CD4-positive, alpha-beta T cell treated with Interleukin-1 beta for 1 hour (primary cell): Measurements from ENCODE around the gene SH3RF3.
"Not testable (repeated sequence)": the region's sequence is repeated elsewhere in the genome, so short reads cannot be mapped to it uniquely, and the experiment has no call there.

ENCODE experiments used
- DNase-seq, 2 donors: peaks; one replicate each; pipeline ENCODE4 v3.0.0-alpha.2; 2020 to 2022

Gene SH3RF3

DNA sequence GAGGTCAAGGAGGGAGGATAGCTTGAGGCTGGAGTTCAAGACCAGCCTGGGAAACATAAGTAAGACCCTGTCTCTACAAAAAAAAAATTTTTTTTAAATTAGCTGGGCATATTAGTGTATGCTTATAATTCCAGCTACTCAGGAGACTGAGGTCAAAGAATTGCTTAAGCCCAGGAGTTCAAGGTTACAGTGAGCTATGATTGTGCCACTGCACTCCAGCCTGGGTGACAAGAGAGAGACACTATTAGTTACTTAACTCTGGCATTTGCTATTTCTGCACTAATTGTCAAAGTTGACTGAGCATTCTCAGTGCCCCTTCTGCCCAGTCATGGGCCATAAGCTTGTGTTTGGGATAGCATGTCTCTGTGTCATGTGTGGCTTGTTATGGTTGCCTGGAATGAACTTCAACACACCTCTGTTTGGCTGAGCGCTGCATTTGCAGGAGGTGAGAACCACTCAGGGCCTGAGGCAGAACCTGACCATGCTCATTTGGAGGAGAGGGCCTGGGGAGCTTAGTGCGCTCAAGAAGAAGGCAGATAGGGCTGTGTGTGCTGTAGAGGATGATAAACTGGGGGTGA lies 77.7 kb downstream of the SH3RF3 start:
- DNase-seq: no peak

DNA sequence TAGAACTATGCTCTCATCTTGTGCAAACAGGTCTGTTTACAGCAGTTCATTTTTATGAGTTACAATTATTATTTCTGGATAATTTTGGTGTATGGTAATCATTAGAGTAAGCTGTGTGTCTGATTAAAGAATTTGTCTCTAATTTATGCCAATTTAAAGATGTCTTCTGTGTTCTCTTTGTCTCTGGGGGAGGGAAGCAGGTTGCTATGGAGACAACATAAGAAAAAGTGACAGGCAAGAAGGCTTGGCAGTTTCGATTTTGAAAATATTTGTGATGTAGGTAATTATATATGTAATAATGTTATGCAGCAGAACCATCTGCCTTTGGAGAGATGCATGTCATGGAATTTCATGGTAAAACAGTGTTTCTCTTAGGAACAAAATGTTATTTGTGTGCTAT lies 78.2 kb downstream of the SH3RF3 start:
- DNase-seq: no peak

- DNase-seq: no peak
Measured at GRCh38 chr2:109208071-109208950, 79.3 kb downstream of the SH3RF3 start.

- DNase-seq: no peak
Measured at GRCh38 chr2:109208951-109209335, 79.9 kb downstream of the SH3RF3 start.

DNA sequence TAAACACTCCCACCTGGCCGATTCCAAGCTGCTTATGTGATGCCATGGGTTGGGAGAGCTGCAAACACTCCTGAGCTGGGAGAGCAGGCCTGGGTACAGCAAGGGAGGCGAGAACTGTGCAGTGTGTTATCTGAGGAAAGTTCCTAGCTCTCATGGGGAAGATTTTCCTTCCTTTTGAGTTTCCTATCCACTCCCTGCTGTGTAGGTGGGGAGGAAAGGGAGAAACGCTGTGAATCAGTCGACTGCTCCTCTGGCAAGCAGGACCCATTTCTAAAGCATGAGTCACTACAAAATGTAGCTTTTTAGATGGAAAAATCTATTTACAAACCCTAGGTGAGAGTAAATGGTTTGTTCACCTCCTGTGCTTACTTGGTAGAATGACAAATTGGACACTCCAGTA lies 80.4 kb downstream of the SH3RF3 start:
- no peak for DNase-seq

DNA sequence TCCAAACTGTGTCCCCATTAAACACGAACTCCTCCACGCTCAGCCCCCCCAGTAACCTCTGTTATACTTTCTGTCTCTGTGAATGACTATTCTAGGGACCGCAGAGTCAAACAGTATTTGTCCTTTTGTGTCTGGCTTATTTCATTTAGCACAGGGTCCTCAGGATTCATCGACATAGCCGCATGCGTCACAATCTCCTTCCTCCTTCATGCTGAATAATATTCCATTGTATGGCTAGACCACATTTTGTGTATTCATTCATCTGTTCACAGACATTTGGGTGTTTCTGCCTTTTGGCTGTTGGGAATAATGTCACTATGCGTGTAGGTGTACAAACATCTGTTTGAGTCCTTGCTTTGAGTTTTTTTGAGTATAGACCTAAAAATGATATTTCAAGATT lies 80.9 kb downstream of the SH3RF3 start:
- no peak for DNase-seq

DNA sequence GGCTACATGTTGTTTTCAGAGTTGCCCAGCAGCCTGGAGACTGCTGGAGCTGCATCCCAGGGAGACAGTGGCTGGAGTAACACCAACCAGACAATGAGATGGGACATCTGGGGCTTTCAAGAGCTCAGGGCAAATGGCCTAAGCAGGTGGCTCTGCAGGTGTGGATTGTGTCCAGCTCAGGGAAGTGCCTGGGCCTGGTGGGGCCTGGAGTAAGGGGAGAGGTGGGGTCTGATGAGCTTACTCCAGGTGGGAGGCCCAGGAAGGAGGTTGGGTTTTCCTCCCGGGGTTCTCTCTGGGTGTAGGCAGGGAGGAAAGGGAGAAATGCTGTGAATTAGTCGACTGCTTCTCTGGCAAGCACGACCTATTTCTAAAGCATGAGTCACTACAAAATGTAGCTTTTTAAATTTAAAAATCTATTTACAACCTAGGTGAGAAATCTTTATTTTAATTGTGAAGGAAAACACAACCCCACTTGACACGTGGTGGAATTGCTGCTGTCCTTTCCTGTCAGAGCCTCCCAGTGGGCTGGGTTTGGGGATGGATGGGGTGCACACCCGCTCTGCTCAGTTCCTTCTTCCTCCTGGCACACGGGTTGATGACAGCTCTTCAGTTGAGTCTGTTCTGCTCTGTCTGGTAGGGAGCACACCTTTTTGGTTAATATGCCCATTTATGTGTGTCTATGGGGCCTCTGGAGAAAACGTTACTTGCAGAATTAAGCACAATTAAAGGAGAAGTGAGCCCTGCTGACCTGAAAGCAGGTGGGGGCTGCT lies 81.6 kb downstream of the SH3RF3 start:
- DNase-seq: no peak

GRCh38 chr2:109211315-109211714 lies 82.3 kb downstream of the SH3RF3 start:
- DNase-seq: no peak

- no peak for DNase-seq
Measured at GRCh38 chr2:109212836-109213563, 84.0 kb downstream of the SH3RF3 start.

DNA sequence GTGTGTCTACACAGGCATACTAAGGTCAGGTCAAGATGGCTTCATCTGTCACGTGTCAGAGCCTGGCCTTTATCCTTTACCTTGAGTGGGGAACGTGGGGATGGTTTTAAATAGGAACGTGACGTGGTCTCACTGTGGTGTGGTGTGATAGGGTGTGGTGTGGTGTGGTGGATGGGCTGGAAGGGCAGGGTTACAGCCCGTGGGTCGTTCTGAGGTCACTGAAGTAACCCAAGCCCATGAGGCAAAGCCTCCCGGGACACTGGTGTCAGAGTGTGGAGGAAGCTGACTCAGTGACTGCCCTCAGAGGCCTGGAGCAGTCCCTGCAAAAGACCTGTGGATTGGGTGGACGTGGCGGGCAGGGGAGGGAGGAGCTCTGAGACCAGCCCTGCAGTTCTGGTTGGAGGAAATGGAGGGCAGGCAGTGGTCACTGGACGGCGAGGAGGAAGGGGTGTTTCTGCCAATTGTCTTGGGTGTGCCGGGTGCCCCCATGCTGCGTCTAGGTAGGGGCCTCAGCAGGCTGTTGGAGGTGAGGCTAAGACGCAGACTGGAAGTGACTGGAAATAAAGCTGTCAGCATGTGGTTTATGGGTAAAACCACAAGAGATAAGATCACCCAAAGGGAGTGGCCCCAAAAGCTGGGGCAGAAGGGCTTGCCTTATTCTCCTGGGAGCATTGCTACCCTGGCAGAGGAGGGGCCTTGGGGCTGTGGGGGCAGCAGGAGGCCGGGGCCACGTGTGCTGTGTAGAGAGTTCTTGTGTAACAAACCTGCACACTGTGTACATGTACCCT lies 84.8 kb downstream of the SH3RF3 start:
- peak; percentile 73 to 84 for DNase-seq

GRCh38 chr2:109214651-109215371 lies 85.8 kb downstream of the SH3RF3 start:
- no peak for DNase-seq

DNA sequence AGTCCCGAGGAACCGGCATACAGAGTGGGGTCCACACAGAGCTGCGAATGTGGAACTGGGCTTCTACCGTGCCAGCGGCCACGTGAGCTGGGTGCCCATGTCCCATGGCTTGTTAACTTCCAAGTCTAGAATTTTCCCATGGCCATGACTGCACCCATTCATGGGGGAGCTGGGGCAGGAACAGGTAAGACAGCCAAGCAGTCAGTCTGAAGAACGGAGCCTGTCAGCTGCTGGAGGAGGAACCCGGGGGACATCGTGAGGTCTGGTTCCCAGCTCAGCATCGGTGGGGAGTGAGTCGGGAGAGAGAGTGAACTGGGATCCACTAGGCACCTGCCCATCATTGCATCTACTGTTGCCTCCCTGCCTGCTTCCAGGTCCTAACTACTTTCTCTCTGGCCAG lies 86.9 kb downstream of the SH3RF3 start:
- no peak for DNase-seq

GRCh38 chr2:109216332-109216731 lies 87.3 kb downstream of the SH3RF3 start:
- no peak for DNase-seq

DNA sequence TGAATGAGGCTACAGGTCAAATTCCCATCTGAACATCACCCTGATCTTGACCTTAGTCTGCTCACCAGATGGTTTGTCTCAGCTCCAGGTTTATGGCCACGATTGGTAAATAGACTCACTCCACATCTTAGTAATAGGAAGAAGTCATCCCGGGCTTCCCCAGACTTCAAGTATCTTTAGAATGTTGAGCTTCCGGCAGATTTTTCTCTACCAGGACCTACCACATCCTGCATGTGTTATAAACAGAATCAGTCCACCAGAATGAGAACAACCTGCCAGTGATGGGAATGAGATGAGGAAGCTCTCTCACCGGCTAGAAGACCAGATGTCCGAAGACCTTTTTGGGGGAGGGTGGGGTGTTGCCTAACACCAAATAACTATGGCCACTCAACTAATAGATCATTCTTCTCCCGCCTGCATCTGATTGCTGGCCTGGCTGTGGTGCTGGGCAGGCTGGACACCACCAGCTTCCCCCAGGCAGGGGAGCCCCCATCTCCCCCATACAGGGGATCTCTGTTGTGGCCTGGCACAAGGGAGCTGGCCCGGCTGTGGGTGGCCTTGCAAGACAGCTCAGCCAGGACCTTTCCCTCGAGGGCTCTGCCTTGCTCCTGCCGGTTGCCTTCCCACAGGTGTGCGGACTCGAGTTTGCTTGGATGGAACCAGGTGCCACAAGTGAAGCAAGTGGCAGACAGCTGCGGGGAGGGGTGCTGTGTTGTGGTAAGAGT lies 88.5 kb downstream of the SH3RF3 start:
- peak in 1 of 2 donors; percentile 15 for DNase-seq

DNA sequence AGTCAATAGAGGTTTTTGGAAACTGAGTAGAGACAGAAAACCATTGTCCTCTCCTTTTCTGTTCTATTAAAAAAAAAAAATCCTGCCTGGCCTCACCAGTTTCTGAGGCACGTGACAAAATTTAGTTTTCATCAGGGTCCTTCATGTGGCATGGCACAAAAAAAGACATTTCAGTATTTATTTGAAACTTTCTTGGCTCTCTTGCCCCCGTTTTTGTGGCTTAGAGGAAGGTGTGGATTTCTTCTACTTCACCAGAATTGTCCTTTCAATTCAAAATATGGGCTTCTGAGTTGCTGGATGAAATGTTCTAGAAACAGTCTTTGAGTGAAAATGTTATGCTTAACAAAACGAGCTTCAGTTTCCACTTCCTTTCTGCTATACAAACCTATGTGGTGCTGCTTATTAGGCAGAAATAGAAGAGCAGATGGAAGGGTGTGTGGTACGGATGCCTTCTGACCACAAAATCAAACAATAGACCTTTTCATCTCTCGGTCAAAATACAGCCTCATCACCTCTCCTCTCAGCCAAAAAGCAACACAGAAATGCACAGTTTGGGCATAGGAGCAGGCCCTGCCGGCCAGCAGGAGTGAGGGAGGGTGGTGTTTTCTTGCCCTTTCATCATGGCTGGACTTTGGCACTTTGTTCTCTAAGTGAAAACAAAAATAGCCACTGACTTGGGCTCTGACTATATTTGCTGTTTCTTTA lies 89.2 kb downstream of the SH3RF3 start:
- peak in 1 of 2 donors; percentile 6 for DNase-seq

GRCh38 chr2:109218792-109219126 lies 89.8 kb downstream of the SH3RF3 start:
- no peak for DNase-seq

- DNase-seq: no peak
Measured at GRCh38 chr2:109220860-109221259, 91.9 kb downstream of the SH3RF3 start.

DNA sequence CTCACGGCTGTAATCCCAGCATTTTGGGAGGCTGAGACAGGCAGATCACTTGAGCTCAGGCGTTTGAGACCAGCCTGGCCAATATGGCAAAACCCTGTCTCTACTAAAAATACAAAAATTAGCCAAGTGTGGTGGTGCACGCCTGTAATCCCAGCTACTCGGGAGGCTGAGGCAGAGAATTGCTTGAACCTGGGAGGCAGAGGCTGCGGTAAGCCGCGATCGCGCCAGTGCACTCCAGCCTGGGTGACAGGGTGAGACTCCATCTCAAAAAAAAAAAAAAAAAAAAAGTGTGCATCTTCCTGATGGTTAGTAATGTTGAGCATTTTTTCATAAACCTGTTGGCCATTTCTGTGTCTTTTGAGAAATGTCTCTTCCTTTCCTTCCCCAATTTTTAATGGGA lies 92.3 kb downstream of the SH3RF3 start:
- not testable (repeated sequence) for DNase-seq

GRCh38 chr2:109222422-109222821 lies 93.4 kb downstream of the SH3RF3 start:
- no peak for DNase-seq

GRCh38 chr2:109222825-109223471 lies 93.9 kb downstream of the SH3RF3 start:
- DNase-seq: no peak
